ENCODE data around the gene AGBL1.

The AGBL1 gene

DNA sequence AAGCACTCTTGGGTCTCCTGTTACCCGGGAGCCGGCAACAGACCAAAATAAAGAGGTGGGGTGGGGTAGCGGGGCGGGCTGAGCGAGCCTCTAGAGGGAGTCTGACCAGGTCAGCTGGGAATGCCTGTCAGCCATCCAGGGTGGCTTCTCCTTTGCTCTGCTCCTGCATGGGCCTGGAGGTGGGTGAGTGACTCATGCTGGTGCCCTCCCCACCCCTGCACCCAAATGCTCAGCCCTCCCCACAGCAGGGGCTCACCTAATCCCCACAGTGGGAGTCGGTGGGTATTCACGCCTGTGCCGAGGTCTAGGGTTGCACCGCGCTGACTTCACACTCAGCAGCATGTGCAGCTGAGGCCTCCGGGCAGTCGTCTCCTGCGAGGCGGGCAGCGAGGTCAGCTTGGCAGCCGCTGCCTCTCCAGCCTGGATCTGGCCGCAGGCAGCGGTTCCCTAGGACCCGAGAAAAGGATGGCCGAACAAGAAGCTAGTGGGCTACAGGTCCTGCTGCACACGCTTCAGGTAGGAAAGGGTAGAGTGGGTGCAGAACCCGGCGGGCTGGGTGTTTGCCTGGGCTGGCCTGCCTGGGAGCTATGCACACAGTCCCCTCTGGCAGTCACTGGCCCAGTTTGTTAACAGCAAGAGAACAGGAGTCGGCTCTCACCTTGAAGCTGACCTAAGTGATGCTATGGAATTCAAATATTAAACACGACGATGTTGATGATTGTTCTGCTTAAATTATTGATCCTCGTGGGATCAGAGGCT is at the start of gene AGBL1:
Gene AGBL1 (plus strand): TSS at position 364 of the 759 bp plus-strand sequence.
- in situ Hi-C loops (cut with HindIII; ENCODE audit: low sequenced_read_pairs) = no loop called here

- in situ Hi-C loops (cut with HindIII; ENCODE audit: low sequenced_read_pairs) = no loop called here
Observed at GRCh38 chr15:86034904-86035303, 44.8 kb upstream of the AGBL1 start.

DNA sequence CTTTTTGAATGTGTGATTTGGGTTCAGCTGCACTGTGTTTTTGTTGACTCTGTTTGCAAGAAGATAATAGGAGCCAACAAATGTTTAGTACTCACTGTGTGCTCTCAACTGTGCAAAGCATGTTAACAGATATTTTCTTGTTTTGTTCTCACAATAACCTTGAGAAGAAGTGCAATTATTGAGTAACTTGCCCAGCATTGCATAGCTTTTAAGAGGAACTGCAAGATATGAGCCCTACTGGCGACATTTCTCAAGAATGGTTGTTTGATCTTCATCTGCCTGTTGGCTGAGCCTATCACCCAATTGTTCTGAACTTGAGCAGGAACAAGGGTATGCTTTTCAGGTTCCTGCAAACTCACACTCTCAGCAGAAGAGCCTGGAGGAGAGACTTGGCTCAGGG is 43.4 kb upstream of the AGBL1 start:
- in situ Hi-C loops (cut with HindIII; ENCODE audit: low sequenced_read_pairs) = no loop called here

DNA sequence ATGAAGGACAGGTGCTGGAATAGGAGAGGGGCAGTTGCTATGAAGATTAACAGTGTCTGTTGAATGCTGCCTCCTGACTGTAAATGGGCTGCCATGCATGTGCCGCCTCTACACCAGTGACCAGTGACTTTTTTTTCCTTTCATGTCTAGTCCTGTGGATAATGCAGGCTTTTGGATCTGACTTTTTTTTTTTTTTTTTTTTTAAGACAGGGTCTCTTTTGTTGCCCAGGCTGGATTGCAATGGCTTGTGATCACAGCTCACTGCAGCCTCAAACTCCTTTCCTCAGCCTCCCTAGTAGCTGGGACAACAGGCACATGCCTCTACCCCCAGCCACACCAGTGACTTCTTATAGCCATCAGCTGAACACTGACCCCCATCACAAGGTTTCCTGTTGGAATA is 41.2 kb upstream of the AGBL1 start:
- in situ Hi-C loops (cut with HindIII; ENCODE audit: low sequenced_read_pairs) = no loop called here

DNA sequence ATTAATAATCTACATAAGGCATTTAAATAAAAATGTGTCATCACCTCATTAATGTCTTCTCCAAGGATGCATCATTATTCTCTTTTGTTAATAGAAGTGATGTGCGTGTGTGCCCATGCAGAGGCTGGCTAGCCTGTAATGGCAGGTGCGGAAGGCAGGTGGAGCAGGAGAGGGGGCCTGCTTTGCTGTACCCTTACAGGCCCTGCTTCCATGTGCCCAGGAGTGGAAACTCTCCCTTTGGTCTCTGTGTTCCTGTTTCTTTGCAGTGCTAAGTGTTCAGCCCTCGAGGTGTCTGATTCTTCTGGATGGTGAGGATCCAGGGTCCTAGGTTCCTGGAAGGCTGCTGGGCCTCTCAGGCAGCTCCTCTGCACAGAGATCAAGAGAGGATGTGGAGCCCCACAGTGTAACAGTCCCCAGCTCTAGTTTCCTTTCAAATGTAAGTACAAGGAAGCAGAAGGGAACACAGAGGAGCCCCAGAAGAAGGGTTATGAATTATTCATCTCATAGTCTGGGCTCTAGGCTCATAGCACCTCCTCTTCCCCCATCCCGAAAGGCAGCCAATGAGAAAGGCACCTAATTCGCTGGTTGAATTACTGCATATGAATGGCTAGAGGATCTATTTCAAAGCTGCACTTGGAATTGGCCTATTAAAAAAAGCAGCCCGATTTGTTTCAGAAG is 39.2 kb upstream of the AGBL1 start:
- in situ Hi-C loops (cut with HindIII; ENCODE audit: low sequenced_read_pairs) = no loop called here

- in situ Hi-C loops (cut with HindIII; ENCODE audit: low sequenced_read_pairs) = no loop called here
Observed at GRCh38 chr15:86041399-86041798, 38.3 kb upstream of the AGBL1 start.

DNA sequence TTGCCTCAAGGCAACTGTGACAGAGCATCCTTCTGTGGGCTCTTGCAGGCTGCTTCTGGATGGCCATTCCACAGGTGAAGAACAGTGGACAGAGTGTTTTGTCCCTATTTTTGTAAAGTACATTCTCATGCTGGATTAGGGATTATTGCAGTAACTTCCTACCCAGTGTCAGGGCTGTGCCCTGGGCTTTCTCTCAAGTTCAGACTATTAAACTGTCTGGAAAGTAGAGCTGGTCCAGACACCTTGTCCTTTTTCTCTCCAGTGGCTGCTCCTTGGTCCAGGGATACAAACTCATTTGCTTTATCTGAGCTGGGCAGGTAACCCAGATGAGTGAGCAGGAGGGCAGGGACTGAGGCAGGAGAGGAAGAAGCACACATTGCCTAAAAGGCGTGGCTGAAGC is 37.4 kb upstream of the AGBL1 start:
- in situ Hi-C loops (cut with HindIII; ENCODE audit: low sequenced_read_pairs) = no loop called here

DNA sequence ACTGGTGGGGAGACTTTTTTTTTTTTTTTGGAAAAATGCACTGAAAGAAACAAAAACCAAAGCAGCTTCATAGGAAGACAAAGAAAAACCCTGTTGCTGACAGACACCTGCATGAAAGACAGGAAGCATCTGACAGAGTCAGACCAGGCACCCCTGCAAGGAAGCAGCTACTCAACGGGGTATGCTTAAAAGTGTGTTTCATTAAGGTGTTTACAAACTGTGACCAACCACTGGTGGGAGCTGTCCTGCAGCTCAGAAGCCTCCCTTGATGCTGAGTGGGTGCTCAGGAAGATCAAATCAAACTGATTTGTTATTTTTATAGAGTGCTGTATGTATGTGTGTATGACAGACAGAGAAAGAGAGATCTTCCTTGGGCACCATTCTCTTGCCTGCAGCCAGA is 34.7 kb upstream of the AGBL1 start:
- in situ Hi-C loops (cut with HindIII; ENCODE audit: low sequenced_read_pairs) = no loop called here

DNA sequence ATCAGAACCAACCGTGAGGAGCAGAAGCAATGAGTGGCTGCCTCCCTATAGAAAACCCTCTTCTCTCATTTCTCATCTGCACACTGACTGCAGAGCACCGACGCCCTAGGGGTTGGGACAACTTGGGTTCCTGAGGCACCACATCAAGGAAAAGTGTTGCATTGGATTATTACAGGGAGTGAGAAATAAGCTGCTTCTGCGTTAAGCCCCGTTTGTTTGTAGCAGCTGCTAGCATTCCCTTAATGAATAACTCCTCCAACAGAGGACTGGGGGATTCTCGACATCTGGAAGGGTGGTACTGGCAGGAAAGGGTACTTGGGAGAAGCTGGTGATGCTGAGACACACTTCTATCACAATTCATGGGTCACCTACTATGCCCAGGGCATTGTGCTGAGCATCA is 25.3 kb upstream of the AGBL1 start:
- in situ Hi-C loops (cut with HindIII; ENCODE audit: low sequenced_read_pairs) = no loop called here

DNA sequence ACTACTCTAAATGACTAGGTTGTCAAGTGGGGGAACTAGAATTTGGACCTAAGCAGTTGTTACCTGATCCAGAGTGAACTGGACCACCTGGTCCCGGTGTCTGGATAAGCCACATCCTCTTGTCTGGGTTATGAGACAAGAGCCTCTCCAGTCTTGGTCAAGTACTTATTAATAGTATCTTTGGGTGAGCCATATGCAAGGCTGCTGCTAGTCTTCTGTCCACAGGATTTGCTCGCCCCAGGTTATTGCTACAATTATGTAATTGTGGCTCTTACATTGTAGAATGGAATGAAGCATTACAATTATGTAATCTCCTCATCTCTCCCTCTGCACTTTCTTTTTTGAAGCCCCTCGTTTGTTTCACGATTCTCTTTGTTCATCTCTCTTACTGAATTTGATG is 24.0 kb upstream of the AGBL1 start:
- in situ Hi-C loops (cut with HindIII; ENCODE audit: low sequenced_read_pairs) = no loop called here

- in situ Hi-C loops (cut with HindIII; ENCODE audit: low sequenced_read_pairs) = no loop called here
Observed at GRCh38 chr15:86059851-86060250, 19.8 kb upstream of the AGBL1 start.

GRCh38 chr15:86060674-86061073 is 19.0 kb upstream of the AGBL1 start:
- in situ Hi-C loops (cut with HindIII; ENCODE audit: low sequenced_read_pairs) = no loop called here

GRCh38 chr15:86061581-86061980 is 18.1 kb upstream of the AGBL1 start:
- in situ Hi-C loops (cut with HindIII; ENCODE audit: low sequenced_read_pairs) = no loop called here

DNA sequence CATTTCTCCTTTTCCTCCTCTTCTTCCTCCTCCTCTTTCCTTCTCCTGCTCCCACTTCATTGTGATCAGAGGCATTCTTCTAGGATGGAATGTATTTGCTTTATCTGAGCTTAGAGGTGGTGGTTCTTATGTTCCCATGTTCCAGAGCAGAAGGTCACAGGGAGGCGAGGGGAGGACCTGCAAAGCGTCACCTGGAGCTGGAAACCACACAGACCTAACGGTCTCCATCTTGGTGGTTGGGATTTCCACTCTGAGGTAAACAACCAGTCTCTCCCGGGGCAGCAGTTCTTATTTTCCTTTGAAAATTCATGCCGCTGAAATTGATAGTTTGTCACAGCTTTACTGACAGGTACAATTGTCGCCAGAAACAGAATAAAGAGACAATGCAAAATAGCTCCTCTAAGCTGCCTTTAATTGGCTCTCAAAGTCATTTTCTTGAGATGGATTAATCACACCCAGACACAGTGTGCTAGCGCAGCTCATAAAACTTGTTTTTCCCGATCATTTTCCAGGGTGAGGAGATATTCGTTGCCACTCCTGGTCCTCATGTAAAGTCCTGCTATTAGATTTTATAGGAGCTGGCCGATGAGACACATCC is 16.9 kb upstream of the AGBL1 start:
- in situ Hi-C loops (cut with HindIII; ENCODE audit: low sequenced_read_pairs) = no loop called here

- in situ Hi-C loops (cut with HindIII; ENCODE audit: low sequenced_read_pairs) = no loop called here
Observed at GRCh38 chr15:86063356-86064095, 16.1 kb upstream of the AGBL1 start.

- in situ Hi-C loops (cut with HindIII; ENCODE audit: low sequenced_read_pairs) = no loop called here
Observed at GRCh38 chr15:86064326-86064725, 15.3 kb upstream of the AGBL1 start.

DNA sequence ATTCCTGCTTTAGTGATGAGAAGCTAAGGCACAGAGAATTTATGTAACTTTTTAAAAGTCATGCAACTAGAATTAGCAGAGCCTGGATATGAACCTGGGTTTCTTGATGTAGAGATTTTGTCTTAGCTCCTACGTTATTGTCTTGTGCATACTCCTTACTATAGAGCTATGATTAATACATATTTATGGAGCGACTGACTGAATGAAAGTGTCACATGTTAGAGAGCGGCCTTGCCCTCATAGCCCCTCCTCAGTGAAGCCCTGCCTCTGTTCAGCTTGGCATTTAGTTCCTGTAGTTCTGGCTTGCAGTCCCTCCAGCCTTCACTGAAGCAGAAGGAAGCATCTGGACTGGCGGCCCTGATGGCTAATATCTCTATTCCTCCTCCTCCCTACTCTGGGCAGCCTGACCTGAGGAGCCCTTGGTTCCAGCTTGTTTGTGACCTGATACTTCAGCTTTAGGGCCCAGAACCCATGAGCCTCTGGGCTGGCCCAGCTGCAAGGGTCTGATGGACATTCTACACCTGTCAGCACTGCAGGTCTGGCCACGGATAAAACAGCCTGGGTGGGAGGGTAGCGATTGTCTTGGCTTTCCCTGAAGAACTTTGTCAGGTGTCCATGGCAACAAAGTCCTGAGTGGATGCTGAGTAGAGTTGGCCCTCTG is 13.4 kb upstream of the AGBL1 start:
- in situ Hi-C loops (cut with HindIII; ENCODE audit: low sequenced_read_pairs) = no loop called here

DNA sequence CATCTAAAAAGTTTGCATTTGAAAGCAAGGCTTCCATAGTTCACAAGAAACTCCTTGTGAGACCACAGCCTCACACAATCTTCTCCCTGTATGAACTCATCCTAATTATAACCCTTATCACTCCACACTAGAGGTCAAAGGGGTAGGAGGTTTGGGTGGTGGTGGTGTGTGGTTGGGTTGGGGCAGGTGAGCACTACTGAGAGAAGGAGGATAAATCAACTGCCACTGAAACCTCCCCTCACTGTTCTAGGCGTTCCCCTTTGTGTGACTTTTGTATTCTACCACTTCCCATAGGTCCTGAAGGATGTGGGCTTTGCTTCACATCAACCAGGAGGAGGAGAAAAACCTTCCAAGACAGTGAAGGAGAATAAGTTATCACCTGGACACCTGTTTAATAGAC is 6.4 kb upstream of the AGBL1 start:
- in situ Hi-C loops (cut with HindIII; ENCODE audit: low sequenced_read_pairs) = no loop called here

- in situ Hi-C loops (cut with HindIII; ENCODE audit: low sequenced_read_pairs) = no loop called here
Observed at GRCh38 chr15:86076468-86076867, 3.2 kb upstream of the AGBL1 start.

DNA sequence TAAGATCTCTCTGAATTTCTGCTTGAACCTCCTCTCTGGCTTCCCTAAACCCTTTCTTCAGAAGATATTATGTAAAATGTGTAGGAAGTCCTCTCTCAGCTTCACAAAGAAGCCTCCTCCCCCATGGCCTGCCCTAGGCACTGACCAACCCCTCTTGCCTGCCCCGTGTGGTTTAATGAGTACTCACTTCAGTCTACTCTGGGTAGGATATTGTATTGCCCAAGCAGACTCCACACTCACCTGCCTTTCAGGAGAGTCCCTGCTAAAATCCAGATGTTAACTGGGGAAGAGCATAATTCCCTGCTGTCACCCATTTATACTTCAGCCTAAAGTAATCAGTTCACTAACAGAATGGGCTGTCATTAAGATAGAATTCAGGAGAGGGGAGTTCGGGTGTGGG is 2.6 kb upstream of the AGBL1 start:
- in situ Hi-C loops (cut with HindIII; ENCODE audit: low sequenced_read_pairs) = no loop called here

GRCh38 chr15:86080302-86080701 is 631 bp downstream of the AGBL1 start:
- in situ Hi-C loops (cut with HindIII; ENCODE audit: low sequenced_read_pairs) = no loop called here

Measured in DLD1 (cell line).